Activated CD4-positive, alpha-beta T cell treated with anti-CD3 and anti-CD28 coated beads, Interleukin-2, amount 50 U/mL, for 24 hours (primary cell): Measurements from ENCODE around the gene PBX4.

Experiments used
- DNase-seq, 2 donors: peaks; one replicate each; pipeline ENCODE4 v3.0.0-alpha.2; 2020; ENCODE audit warnings: low read depth in 1 of 2, low spot score in 1 of 2

The PBX4 gene

GRCh38 chr19:19540715-19541515 is 77.6 kb downstream of the PBX4 start:
- peak; percentile 50 to 61 for DNase-seq

GRCh38 chr19:19540064-19540714 is 78.3 kb downstream of the PBX4 start:
- peak in 1 of 2 donors; percentile 46 for DNase-seq

GRCh38 chr19:19539698-19540063 is 78.8 kb downstream of the PBX4 start:
- DNase-seq, result no peak

- DNase-seq, result no peak
These were observed 79.7 kb downstream of the PBX4 start for GRCh38 chr19:19538785-19539166.

DNA sequence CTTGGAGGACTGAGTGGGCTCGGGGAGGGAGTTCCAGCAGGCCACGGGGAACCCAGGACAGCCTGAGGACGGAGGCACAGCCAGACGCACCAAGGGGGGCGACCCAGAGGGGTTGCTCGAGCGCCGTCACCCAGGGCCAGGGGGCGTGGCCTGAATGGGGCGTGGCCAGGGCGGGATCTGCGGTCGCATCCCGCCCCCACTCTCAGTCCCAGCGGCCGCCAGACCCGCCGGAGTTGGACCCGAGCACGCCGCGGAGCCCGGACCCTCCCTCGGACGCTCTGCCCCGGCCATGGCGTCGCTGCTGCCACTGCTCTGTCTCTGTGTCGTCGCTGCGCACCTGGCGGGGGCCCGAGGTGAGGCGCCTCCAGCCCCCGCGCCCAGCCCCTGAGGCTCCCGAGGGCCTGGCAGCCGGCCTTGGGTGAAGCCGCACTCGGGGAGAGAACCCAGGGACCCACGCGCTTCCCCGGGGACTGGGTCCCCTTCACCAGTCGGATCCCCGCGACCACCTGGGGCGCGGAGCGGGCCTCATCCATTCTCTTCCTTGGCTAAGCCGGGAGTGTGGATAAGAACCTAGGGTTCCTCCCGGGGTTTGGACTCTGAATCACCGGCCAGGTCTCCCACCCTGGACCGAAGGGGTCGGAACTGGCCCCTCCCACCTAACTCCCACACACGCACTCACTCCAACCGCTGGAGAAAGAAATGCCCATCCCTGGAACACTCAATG is 80.3 kb downstream of the PBX4 start, which contains the start of gene CILP2:
TSS of gene CILP2 (plus strand) at position 205 of the 724 bp plus-strand sequence. CDS start at position 290, 85 bp downstream.
- no peak for DNase-seq

DNA sequence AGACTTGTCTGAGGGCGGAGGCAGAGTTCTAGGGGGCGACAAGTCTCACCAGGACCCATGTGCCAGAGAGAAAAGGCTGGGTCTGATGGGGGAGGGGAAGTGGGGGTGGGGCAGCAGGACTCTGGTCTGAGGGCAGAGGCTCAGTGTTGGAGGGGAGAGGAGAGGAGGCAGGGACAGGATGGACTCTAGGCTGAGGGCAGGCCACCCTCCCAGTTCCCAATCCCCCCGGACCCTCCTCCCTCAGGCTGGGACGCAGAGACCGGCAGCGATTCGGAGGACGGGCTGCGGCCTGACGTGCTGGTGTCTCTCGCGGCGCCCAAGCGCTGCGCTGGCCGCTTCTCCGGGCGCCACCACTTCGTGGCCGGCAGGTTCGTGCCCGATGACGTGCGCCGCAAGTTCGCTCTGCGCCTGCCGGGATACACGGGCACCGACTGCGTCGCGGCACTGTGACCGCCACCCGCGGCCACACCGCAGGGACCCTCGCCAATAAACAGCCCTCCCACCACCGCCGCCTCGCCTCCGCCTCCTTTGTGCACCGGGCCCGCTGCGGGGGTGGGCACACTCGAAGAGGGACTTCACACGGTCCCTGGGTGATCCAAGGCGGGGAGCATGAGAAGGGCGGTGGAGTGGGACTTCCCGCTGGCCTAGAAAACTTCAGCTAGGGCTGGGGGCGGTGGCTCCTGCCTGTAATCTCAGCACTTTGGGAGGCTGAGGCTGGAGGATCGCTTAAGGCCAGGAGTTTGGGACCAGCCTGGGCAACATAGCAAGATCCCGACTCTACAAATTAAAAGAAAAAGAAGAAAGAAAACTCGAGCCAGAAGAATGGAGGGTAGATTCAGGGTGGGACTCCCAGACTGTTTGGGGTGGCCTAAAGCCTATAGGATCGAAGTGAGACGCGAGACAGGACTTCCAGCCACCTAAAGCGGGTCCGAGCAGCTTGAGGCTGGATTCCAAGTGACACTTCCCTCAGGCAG is 81.1 kb downstream of the PBX4 start:
- no peak for DNase-seq

DNA sequence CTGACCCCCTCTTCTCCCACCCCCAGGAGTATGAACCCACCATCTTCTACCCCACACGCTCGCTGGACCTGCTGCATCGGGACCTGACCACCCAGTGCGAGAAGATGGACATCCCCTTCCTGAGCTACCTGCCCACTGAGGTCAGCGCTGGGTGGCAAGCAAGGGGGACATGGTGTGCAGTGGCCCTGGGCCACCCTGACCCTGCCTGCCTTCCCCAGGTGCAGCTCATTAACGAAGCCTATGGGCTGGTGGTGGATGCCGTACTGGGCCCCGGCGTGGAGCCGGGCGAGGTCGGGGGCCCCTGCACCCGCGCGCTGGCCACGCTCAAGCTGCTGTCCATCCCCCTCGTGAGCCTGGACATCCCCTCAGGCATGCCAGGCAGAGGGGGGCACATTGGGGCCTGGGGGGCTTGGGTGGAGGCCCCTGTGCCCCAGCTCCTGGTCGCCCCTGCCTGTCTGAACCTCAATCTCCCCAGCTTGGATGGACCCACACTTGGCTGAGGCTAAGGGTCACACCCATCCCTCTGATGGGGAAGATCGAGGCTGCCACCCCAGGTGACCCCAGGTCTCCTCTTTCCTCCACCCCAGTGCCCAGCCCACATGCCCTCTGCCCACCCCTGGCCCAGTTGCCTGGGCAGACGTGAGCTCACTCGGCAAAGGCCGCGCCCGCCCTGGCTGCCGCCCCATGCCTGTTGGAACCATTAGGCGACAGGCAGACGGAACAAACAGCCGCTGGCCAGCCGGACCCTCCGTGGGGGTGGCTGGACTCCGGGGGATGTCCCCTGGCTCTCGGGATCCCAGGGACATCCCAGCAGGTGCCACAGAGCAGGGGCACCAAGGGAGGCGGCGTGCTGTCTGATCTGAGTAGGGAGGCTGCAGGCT is 82.9 kb downstream of the PBX4 start:
- DNase-seq, result no peak

DNA sequence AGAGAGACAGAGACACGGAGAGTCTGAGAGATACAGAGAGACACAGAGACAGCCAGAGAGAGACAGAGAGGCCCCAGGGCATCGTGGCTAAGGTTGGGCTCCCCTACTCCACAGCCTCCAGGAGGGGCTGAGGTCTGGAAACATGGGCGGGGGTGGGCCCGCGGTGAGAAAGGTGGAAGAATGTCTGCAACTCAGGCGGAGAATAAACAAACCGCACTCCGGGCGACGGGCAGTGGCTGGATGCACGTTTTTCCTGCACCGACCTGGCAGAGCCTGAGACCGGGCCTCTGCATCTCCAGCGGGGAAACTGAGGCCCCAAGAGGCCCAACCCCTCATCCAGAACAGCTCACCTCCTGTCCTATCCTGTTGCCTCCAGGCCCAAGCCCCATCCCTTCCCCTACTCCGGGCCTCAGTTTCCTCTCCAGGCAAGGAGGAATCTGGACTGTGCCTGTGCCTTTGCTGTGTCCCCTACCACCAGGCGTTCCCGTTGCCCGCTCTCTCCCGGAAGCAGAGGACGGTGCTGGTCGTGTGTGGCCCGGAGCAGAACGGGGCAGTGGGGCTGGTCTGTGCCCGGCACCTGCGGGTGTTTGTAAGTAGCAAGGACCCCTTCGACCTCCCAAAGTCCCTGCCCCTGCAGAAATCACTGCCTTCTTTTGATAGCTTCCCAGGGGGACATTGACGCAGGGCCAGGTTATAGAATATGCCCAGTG is 83.8 kb downstream of the PBX4 start:
- DNase-seq, result no peak

DNA sequence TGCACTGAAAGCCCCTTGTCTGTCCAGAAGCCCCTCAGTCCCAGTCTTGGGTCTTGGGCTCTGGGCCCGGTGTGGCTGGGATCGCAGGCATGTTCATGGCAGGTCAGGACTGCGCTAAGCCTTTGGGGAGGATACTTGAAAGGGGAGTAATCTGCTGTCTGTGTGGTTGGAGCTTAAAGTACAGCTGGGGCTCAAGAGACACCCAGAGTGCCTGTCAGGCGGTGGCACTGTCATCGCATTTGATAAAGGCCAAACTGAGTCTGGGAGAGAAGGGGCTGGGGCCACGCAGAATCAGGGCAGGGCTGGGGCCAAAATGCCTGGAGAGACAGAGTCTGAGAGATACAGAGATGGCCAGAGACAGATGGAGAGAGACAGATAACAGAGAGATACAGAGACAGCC is 84.6 kb downstream of the PBX4 start:
- DNase-seq, result no peak

DNA sequence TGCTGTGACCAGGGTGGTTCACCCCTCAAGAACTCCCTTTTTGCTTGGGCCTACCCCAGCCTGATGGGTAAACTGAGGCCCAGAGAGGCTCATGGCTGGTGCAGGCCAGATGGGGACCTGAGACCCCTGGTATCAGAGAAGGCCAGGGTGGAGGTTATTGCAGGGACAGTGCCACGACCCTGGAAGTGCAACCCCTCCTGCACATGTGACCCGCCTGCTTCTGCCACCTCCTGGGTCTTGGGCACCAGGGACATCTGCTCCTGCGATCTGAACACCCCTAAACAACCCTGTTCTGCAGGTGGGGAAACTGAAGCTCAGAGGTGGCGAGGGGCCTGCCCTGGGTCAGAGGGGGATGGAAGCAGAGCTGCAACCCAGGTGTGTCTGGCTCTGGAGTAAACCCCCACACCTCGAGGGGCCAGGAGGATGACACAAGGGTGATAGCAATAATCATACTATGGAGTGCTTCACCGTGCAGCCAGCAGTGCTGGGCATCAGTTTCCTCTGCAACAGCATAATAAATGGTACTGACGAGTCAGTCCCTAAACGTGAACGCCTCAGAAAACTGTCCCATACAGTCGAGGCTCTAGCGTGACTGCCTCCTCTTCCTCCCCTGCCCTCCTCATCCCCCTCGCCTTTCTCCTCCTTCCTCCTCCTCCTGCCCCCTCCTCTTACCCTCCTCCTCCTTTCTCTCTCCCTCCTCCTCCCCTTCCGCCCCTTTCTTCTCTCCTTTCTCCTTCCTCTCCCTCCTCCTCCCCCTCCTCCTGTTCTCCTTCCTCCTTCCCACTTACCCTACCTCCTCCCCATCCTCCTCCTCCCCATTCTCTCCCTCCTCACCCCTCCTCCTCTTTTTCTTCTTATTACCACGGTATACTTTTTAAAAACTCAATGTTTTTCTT is 85.4 kb downstream of the PBX4 start:
- no peak for DNase-seq

DNA sequence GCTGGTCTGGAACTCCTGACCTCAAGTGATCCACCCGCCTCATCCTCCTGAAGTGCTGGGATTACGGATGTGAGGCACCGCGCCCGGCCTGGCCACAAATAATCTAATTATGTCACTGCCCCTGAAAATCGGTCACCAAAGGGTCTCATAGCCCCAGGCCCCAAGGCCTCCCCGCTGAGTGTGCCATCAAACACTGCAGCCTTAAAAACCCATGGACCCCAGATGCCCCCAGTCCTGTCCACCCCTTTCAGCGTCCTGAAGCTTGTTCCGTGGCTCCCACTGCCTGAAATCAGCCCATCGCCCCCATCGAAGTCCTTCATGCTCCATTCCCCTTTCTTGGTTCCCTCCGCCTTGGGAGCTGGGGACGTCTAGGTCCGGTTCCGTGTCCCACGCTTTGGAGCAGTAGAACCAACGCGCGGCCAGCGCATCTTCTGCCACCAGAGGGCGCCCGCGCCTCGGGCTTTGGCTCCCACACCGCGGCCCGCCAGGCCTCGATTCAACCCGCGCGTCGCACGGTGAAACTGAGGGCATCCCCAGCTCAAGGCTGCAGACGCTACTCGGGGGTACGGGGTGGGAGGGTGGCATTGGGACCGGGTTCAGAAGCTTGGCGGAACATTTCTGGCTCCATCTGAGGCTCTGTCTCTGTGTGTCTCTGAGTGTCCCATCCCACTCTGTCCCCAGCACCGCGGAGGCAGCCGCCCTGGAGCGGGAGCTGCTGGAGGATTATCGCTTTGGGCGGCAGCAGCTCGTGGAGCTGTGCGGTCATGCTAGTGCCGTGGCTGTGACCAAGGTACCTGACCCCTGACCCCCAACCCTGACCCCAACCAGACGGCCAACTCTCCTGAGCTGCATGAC is 86.3 kb downstream of the PBX4 start:
- DNase-seq, result peak; percentile 76 to 82

DNA sequence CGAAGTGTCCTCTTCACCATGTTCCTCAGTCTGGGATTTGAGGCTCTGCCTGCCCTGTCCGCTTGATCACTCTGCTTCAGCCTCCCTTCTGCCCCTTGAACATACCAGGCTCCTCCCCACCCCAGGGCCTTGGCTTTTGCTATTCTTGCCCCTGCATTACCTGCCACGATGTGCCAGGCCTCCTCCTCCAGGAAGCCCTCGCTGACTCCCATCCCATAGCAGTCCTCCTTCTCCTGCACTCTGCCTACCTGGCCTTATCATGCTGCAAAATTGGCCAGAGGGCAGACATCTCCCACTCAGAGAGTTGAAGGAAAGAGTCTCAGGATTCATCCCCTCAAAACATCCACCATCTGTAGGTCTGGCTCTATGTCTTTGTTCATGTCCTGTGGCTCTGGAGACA is 87.6 kb downstream of the PBX4 start:
- no peak for DNase-seq

GRCh38 chr19:19530423-19530804 is 88.1 kb downstream of the PBX4 start:
- no peak for DNase-seq

GRCh38 chr19:19529783-19530422 is 88.6 kb downstream of the PBX4 start:
- no peak for DNase-seq

DNA sequence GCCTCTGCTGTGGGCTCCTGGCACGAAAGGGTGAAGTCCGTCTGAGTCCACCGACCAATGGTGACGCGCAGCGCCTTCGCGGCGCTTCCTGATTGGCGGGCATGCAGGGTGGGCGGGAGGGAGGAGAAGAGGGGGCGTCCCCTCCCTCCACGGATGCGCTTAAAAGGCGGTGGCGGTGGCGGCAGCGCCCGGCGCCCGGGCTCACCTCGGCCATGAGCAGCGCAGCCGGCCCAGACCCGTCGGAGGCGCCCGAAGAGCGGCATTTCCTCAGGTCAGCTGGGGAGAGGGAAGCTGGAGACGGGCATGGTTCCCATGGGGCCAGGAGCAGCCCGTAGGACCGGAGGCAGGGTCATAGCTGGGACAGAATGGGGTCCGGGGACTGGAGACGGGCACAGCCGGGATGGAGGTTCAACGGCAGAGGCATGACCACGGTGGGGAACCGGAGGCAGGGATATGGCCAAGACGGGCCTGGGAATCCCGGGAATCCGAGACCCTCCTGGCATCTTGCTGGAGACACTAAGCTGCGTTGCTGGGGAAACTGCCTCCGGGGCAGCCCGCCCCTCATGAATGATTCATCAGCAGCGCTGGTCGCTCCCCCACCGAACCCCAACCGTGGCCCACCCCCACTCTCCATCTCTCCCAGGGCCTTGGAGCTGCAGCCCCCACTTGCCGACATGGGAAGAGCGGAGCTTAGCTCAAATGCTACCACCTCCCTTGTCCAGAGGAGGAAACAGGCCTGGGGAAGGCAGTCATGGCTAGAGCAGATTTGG is 89.6 kb downstream of the PBX4 start, which contains the start of gene YJEFN3:
TSS of gene YJEFN3 (plus strand) at position 191 of the 770 bp plus-strand sequence. CDS start at position 213, 22 bp downstream.
- no peak for DNase-seq
